ENCODE results near the gene ATP8A2. TPM values are rescaled to one million over a fixed set of nuclear protein-coding genes. Genes with fewer than 3 reads are reported as not detected.

Gene ATP8A2
- total RNA-seq, 2 donors from 2014 or later = 1.6 to 2.9 TPM

DNA sequence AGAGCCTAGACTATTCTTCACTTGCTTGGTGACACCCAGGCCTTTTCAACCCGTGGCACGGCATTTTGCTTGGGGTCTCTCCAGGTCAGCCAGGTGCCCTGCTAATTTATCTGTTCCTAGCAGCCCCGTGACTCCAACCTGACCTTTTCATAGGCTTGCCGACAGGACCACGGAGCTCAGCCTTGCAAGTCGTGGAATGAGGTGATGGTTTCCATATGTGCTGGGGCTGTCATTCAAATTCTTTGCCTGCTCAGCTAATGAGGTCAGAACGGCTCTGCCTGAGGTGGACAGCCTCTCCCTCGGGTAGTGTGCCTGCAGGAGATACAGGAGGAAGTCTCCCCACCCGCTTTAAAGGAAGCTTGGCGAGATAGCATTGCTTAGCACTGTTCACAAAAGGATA is 619.0 kb downstream of the ATP8A2 start:
- TF ChIP-seq, protein P1, sequence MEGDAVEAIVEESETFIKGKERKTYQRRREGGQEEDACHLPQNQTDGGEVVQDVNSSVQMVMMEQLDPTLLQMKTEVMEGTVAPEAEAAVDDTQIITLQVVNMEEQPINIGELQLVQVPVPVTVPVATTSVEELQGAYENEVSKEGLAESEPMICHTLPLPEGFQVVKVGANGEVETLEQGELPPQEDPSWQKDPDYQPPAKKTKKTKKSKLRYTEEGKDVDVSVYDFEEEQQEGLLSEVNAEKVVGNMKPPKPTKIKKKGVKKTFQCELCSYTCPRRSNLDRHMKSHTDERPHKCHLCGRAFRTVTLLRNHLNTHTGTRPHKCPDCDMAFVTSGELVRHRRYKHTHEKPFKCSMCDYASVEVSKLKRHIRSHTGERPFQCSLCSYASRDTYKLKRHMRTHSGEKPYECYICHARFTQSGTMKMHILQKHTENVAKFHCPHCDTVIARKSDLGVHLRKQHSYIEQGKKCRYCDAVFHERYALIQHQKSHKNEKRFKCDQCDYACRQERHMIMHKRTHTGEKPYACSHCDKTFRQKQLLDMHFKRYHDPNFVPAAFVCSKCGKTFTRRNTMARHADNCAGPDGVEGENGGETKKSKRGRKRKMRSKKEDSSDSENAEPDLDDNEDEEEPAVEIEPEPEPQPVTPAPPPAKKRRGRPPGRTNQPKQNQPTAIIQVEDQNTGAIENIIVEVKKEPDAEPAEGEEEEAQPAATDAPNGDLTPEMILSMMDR (conservative IDR thresholded peaks at IDR 0.05) = no peak
- no peak for DNase-seq
- Histone ChIP-seq H3K27ac (ENCODE audit: low read depth, low read length) (no peak overlapping the region), H3K4me3 (ENCODE audit: low read length) (no peak overlapping the region), H3K9ac (ENCODE audit: extremely low read depth, low read length, poor library complexity, severe bottlenecking) (no peak overlapping the region), H3K36me3 (ENCODE audit: control insufficient read depth, insufficient read depth, low read length) (no peaks in the 10 kb centered on the region), H3K27me3 (ENCODE audit: control insufficient read depth, insufficient read depth, low read length, poor library complexity, severe bottlenecking) (no peaks in the 10 kb centered on the region), H3K9me3 (ENCODE audit: control insufficient read depth, low read length) (peaks cover 5% of the 10 kb centered on the region), H3K4me1 (ENCODE audit: control insufficient read depth, insufficient read depth, low read length) (no peaks in the 10 kb centered on the region)
- peaks cover 13% of the 10 kb centered on the region for H3K4me1 Mint-ChIP-seq
- H3K27ac Mint-ChIP-seq = no peak overlapping the region
- peaks cover 4% of the 10 kb centered on the region for H3K36me3 Mint-ChIP-seq (ENCODE audit: low read depth)
- no peaks in the 10 kb centered on the region for H3K27me3 Mint-ChIP-seq (ENCODE audit: insufficient read depth)
- no peak overlapping the region for H3K4me3 Mint-ChIP-seq
- peaks cover 20% of the 10 kb centered on the region for H3K9me3 Mint-ChIP-seq
- WGBS, 2 experiments (ENCODE audit: insufficient coverage in 1 of 2, insufficient read length in 1 of 2) = 72 to 87% methylated on average over 9 to 10 of the region's 10 CpGs

DNA sequence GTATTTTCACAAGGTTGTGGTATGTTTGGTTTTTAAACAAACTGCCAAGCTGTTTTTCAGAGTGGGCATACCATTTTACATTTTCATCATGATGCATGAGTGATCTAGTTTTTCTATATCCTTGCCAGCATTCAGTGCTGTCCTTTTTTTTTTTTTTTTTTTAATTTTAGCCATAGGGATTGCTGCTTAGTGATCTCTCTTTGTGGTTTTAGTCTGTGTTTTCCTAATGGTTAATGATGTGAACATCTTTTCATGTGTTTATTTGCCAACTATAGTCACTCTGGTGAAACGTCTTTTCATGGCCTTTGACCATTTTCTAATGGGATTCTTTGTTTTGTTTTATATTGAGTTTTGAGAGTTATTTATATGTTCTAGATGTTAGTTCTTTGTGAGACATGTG is 620.3 kb downstream of the ATP8A2 start:
- peaks cover 13% of the 10 kb centered on the region for H3K4me1 Mint-ChIP-seq
- Histone ChIP-seq H3K4me1 (ENCODE audit: control insufficient read depth, insufficient read depth, low read length) (no peaks in the 10 kb centered on the region), H3K36me3 (ENCODE audit: control insufficient read depth, insufficient read depth, low read length) (no peaks in the 10 kb centered on the region), H3K27ac (ENCODE audit: low read depth, low read length) (no peak overlapping the region), H3K27me3 (ENCODE audit: control insufficient read depth, insufficient read depth, low read length, poor library complexity, severe bottlenecking) (no peaks in the 10 kb centered on the region), H3K9me3 (ENCODE audit: control insufficient read depth, low read length) (peaks cover 5% of the 10 kb centered on the region), H3K9ac (ENCODE audit: extremely low read depth, low read length, poor library complexity, severe bottlenecking) (no peak overlapping the region), H3K4me3 (ENCODE audit: low read length) (no peak overlapping the region)
- WGBS, 2 experiments (ENCODE audit: insufficient coverage in 1 of 2, insufficient read length in 1 of 2) = 90% methylated on average over 1 of the region's 1 CpG; no CpG with 5 or more reads in 1 of the 2 experiments
- no peak for DNase-seq
- TF ChIP-seq, protein P1 (conservative IDR thresholded peaks at IDR 0.05) = no peak
- no peaks in the 10 kb centered on the region for H3K27me3 Mint-ChIP-seq (ENCODE audit: insufficient read depth)
- no peak overlapping the region for H3K4me3 Mint-ChIP-seq
- H3K36me3 Mint-ChIP-seq (ENCODE audit: low read depth) = peaks cover 4% of the 10 kb centered on the region
- H3K9me3 Mint-ChIP-seq = peaks cover 23% of the 10 kb centered on the region
- no peak overlapping the region for H3K27ac Mint-ChIP-seq

DNA sequence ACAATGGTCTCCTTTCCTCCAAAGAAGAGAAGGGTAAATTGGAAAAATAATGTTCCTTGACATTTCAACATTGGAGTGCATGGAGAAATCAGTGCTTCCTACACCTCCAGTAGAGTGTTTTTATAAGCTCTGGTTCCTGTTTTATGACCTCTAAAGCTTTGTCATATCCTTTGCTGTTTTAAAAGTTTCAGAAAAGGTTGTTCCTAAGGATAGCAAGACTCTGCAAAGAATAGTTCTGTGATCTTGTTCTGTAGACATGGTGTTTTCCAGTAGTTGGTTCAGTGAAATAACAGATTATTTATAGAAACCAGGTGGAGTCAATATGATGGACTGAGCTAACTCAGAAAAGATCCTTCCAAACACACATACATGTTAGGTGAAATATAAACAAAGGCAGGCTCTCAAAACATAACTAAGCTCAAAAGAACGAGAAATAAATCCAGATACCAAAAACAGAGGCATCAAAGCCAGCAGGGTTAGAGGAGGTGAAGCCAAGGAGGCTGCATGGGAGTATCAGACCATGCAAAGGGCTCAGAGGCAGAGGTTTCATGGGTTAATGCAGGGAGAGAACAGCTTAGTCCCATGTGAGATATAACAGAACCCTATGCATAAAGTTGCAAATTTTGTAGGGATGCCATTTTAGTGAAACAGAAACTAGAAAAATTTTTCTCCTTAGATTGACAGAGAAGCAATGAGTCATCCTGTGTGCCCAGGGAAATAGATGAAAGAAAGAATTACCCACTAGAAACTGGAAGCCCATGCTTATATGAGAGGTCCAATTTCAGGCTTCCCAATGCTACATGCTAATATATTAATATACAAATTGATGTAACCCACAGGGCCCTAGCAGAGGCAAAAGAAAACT is 635.7 kb downstream of the ATP8A2 start:
- Mint-ChIP-seq H3K27ac (no peak overlapping the region), H3K4me3 (no peak overlapping the region), H3K36me3 (ENCODE audit: low read depth) (peaks cover under 1% of the 10 kb centered on the region), H3K9me3 (peaks cover 24% of the 10 kb centered on the region), H3K27me3 (ENCODE audit: insufficient read depth) (peaks cover 3% of the 10 kb centered on the region), H3K4me1 (no peaks in the 10 kb centered on the region)
- H3K4me3 ChIP-seq (ENCODE audit: low read length) = no peak overlapping the region
- TF ChIP-seq, protein P1 (conservative IDR thresholded peaks at IDR 0.05) = no peak
- WGBS, 2 experiments (ENCODE audit: insufficient coverage in 1 of 2, insufficient read length in 1 of 2) = 69% methylated on average over 1 of the region's 1 CpG; no CpG with 5 or more reads in 1 of the 2 experiments
- no peak overlapping the region for H3K9ac ChIP-seq (ENCODE audit: extremely low read depth, low read length, poor library complexity, severe bottlenecking)
- H3K27me3 ChIP-seq (ENCODE audit: control insufficient read depth, insufficient read depth, low read length, poor library complexity, severe bottlenecking) = no peaks in the 10 kb centered on the region
- H3K9me3 ChIP-seq (ENCODE audit: control insufficient read depth, low read length) = peaks cover 16% of the 10 kb centered on the region
- H3K36me3 ChIP-seq (ENCODE audit: control insufficient read depth, insufficient read depth, low read length) = no peaks in the 10 kb centered on the region
- no peak overlapping the region for H3K27ac ChIP-seq (ENCODE audit: low read depth, low read length)
- H3K4me1 ChIP-seq (ENCODE audit: control insufficient read depth, insufficient read depth, low read length) = no peaks in the 10 kb centered on the region
- no peak for DNase-seq

Data from endodermal cell (in vitro differentiated cells).